ENCODE results near the gene AFAP1.

The AFAP1 gene

DNA sequence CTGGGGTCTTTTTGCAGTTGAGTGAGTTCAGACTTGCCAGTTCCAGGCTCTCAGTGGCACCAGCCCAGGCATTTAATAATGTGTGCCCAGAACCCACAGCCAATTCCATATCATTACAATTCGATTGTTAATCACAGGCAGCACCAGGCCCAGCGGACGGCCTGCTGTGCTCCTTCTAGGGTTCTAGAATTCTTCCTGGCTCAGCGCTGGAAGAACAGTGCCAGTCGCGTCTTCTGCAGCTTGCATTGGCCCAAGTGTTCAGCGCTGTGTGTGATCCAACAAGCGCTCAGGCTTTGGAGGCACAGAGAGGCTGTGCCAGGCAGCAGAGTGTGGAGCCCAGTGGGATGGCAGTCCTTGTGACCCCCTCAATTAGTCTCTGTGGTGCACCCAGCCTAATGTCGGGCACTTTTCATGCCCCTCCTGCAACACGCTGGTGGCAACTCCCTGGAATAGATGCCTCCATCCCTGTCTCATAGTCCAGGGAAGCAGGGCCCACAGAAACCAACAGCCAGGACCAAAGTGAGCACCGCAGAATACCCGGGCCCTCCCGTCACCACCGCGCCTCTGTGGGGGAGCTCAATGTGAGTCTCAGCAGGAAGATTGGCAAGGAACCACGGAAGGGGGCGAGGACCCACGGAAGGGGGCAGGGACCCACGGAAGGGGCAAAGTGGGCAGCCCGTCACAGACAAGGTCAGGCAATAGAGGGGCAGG lies 193.2 kb downstream of the AFAP1 start:
- no peak for TF ChIP-seq GATA3 (IDR thresholded peaks at IDR 0.05; ENCODE audit: low read depth, low read length)

GRCh38 chr4:7745301-7745885 lies 194.3 kb downstream of the AFAP1 start:
- TF ChIP-seq GATA2 (IDR thresholded peaks at IDR 0.05; ENCODE audit: low read depth, low read length) (no peak), GATA3 (IDR thresholded peaks at IDR 0.05; ENCODE audit: low read depth, low read length) (no peak)

- TF ChIP-seq GATA3 (IDR thresholded peaks at IDR 0.05; ENCODE audit: low read depth, low read length) (no peak), GATA2 (IDR thresholded peaks at IDR 0.05; ENCODE audit: low read depth, low read length) (no peak)
Measured at GRCh38 chr4:7744142-7744804, 195.4 kb downstream of the AFAP1 start.

GRCh38 chr4:7742807-7743280 lies 196.8 kb downstream of the AFAP1 start:
- TF ChIP-seq GATA2 (IDR thresholded peaks at IDR 0.05; ENCODE audit: low read depth, low read length) = no peak

- TF ChIP-seq GATA2 (IDR thresholded peaks at IDR 0.05; ENCODE audit: low read depth, low read length) = no peak
- no peak for TF ChIP-seq GATA3 (IDR thresholded peaks at IDR 0.05; ENCODE audit: low read depth, low read length)
Measured at GRCh38 chr4:7741946-7742806, 197.5 kb downstream of the AFAP1 start.

DNA sequence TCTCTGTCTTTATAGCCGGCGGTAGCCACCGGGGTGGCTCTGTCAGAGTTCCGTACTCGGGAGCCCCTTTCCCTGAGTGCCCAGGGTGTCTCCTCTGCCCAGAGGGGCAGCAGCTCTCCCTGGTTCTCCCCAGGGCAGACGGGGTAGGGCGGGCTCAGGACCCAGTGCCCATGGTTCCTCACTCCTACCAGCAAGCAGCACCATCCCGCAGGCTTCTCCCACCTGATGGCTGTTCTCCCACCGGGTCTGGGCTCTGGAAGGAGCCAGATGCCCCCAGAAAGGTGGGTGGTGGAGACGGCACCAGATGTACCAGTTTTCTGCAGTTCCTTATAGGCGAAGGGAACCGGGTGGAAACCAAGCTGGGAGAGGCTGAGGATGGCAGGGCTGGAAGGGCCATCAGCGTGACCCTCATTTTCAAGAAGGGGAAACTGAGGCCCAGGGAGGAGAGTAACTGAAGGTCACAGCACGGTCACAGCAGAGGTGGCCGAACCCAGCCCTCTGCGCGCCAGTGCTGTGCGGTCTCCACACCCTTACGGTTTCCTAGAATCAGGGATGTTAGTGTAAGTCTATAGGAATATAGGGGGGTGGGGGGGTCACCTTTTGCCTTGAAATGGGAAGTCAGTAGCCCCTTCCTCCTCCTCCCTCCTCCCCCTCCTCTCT lies 198.7 kb downstream of the AFAP1 start:
- TF ChIP-seq GATA2 (IDR thresholded peaks at IDR 0.05; ENCODE audit: low read depth, low read length) = no peak
- no peak for TF ChIP-seq GATA3 (IDR thresholded peaks at IDR 0.05; ENCODE audit: low read depth, low read length)

GRCh38 chr4:7739918-7740865 lies 199.5 kb downstream of the AFAP1 start:
- TF ChIP-seq GATA3 (IDR thresholded peaks at IDR 0.05; ENCODE audit: low read depth, low read length) (no peak), GATA2 (IDR thresholded peaks at IDR 0.05; ENCODE audit: low read depth, low read length) (no peak)

DNA sequence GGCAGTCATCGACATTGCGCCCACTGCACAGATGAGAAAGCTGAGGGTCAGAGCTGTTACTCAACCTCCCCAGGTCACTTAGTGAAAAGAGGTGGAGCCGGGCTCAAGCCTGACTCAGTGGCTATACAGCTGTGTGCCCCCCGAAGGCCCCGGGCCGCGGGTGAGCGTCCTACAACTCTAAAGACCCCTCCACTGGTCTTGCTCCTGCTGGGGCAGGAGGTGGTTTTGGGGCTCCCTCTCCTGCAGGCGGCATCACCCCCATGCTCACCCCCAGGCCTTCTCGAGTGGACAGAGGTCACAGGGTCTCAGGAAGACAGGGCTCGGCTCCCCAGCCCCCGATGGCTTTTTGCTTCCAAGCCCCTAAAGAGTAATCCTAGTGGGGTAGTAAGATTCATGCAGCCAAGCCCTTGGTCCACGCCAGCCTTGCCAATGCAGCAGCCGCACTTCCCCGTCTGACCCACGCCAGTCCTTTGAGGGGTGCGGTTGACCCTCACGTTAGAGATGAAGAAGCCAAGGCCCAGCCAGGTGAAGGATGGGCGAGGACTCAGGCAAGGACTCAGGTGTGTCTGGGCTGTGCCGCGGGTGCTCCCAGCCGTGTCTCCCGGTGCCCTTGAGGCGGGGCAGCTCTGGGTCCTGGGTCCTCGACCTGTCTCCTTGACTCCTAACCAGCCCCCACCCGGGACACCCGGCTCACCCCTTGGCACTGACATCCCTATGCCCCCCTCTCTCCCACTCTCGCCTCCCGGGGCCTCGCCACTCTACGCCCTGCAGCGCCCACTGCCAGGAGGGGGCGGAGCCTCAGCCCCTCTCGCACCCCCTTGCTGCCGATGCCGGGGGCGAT lies 200.4 kb downstream of the AFAP1 start:
- TF ChIP-seq GATA3 (IDR thresholded peaks at IDR 0.05; ENCODE audit: low read depth, low read length) (no peak), GATA2 (IDR thresholded peaks at IDR 0.05; ENCODE audit: low read depth, low read length) (no peak)

- TF ChIP-seq GATA3 (IDR thresholded peaks at IDR 0.05; ENCODE audit: low read depth, low read length) (no peak), GATA2 (IDR thresholded peaks at IDR 0.05; ENCODE audit: low read depth, low read length) (no peak)
Measured at GRCh38 chr4:7738458-7739076, 201.1 kb downstream of the AFAP1 start.

DNA sequence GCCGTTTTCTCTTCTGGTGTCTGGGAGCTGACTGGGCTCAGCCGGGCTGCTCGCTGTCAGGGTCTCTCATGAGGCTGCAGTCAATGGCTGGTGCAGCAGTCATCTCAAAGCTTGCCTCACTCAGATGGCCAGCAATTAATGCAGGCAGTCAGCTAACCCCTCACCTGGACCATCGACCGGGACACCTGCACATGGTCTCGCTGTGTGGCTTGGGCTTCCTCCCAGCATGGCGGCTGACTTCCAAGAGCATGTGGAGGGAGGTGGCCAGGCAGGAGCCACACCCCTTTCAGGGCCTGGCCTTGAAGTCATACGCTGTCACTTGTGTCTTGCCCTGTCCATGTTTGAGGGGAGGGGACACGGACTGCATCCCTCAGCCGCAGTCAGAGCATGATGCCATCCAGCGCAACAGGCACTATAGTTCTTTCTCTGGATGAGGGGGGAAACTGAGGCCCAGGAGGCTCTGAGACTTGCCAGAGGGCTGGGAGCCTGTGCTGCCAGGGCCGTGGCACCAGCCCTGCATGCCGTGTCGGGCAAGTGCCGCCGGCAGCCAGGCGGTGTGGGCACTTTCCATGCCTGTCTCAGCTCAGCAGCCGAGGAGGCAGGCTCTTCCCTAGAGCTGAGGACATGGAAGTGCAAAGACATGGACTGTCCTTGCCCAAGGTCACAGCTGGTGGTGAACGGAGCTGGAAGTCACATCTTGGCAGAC lies 201.8 kb downstream of the AFAP1 start:
- no peak for TF ChIP-seq GATA2 (IDR thresholded peaks at IDR 0.05; ENCODE audit: low read depth, low read length)

GRCh38 chr4:7737268-7737645 lies 202.4 kb downstream of the AFAP1 start:
- no peak for TF ChIP-seq GATA3 (IDR thresholded peaks at IDR 0.05; ENCODE audit: low read depth, low read length)
- no peak for TF ChIP-seq GATA2 (IDR thresholded peaks at IDR 0.05; ENCODE audit: low read depth, low read length)

Data from SH-SY5Y (cell line).